Activated gamma-delta T cell treated with anti-CD3 and anti-CD28 coated beads, Interleukin-2, amount 50 U/mL, for 16 hours (primary cell): ENCODE results near the gene RAB3C.
"Not testable (repeated sequence)": the region's sequence is repeated elsewhere in the genome, so short reads cannot be mapped to it uniquely, and the experiment has no call there.

ENCODE experiments used
- DNase-seq: peaks from one replicate; pipeline ENCODE4 v3.0.0-alpha.2; 2020; ENCODE audit warnings: low read depth

Gene RAB3C

DNA sequence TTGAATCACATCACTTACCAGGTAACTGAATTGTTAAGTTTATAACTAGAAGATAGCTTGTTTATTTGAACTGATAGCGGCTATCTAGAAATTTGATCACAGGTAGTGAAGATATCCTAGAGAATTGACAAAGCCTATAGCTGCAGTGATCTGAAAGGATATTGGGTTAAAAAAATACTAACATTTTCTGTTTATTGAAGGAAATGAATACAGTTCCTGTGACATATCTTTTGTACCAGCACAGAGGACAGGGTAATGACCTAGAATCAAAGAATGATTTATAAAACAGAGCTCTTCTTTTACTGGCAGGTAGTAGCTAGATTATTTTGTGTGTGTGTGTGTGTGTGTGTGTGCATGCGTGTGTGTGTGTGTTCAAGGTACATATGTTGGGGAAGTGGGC lies 94.8 kb downstream of the RAB3C start:
- no peak for DNase-seq

DNA sequence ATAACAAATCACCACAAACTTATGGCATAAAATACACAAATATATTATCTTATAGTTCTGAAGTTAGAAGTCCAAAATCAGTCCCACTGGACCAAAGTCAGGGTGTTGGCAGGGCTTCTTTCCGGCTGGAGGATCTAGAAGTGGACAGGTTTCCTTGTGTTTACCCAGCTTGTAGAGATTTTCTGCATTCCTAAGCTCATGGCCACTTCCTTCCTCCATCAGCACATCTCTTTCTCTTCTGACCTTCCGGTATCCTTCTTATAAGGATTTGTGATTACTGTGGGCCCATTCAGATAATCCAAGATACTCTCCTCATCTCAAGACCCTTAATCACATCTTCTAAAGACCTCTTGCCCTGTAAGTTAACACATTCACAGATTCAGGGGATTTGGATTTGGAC lies 97.6 kb downstream of the RAB3C start:
- DNase-seq, result no peak

DNA sequence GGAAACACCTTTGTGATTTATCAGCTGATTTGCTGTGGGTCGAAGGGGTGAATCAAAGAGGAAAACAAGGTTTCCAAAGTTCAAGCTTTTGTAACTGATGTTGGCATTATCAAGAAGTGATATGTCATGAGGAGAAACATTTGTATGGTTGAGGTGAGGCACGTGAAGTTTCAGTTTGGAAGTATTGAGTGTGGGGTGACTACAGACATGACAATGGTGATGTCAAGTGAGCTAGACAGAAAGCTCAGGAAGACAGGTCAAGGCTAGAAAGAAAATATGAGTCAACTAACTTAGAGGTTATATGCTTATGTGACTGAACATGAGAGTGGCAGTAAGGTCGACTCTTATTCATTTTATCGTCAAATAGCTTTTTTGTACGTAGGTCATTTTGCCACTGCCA lies 99.1 kb downstream of the RAB3C start:
- no peak for DNase-seq

DNA sequence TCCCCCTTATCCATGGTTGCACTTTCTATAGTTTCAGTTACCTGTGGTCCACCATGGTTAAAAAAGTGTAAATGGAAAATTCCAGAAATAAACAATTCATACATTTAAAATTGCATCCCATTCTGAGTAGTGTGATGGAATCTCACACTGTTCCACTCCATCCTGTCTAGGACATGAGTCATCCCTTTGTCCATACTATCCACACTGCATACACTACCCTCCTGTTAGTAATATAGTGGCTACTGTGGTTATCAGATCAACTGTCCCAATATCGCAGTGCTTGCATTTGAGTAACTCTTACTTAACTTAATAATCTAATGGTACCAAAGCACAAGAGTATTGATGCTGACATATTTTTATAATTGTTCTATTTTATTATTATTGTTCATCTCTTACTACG lies 100.7 kb downstream of the RAB3C start:
- DNase-seq, result no peak

DNA sequence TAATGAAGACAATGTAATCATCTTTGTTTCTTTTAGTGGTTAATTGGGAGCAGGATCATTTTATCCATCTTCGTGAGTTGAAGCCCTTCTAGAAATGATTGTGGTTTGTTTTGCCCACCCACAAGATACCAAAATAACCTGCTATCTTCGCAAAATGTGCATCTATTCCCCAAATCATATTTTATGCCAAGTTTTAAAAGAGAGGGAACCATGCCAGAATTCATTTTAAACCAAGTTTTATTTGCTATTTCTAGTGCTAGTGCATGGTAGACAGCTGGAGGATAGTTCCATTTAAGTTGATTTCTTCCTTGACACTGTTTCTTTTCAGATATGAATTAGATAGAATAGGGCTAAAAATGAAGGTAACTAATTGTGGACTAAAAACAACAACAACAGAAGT lies 104.2 kb downstream of the RAB3C start:
- DNase-seq, result no peak

DNA sequence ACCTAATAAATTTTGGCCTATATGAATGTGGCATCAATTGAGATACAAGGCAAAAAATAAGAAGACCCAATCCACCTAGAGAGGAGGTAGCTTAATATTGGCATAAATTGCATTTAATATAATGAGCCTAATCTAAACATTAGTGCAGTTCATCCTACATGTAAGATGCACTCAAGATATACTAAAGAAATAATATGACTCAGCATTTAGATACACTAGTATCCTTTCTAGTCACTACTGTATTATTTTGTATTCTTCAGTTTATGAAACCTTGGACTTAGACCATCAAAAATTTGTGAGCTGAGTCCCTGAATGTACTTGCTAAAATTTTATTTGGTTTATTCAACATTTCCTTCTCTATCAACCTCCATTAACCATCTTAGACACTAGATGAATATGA lies 104.7 kb downstream of the RAB3C start:
- DNase-seq, result no peak

DNA sequence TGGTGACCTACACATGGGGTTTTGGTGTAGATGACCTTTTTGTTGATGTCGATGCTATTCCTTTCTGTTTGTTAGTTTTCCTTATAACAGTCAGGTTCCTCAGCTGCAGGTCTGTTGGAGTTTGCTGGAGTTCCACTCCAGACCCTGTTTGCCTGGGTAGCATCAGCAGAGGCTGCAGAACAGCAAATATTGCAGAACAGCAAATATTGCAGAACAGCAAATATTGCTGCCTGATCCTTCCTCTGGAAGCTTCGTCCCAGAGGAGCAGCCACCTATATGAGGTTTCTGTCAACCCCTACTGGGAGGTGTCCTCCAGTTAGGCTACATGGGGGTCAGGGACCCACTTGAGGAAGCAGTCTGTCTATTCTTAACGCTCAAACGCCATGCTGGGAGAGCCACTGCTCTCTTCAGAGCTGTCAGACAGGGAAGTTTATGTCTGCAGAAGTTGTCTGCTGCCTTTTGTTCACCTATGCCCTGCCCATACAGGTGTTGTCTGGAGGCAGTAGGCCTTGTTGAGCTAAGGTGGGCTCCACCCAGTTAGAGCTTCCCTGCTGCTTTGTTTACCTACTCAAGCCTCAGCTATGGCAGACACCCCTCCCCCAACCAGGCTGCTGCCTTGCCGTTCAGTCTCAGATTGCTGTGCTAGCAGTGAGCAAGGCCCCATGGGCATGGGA lies 116.3 kb downstream of the RAB3C start:
- DNase-seq, result not testable (repeated sequence)

DNA sequence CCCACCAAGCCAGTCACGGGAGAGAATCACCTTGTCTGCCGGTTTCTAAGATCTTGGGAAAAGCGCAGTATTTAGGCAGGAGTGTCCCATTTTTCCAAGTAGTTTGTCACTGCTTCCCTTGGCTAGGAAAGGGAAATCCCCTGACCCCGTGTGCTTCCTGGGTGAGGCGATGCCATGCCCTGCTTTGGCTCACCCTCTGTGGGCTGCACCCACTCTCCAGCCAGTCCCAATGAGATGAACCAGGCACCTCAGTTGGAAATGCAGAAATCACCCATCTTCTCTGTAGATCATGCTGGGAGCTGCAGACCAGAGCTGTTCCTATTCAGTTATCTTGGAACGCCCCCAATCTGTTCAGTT lies 116.9 kb downstream of the RAB3C start:
- no peak for DNase-seq

DNA sequence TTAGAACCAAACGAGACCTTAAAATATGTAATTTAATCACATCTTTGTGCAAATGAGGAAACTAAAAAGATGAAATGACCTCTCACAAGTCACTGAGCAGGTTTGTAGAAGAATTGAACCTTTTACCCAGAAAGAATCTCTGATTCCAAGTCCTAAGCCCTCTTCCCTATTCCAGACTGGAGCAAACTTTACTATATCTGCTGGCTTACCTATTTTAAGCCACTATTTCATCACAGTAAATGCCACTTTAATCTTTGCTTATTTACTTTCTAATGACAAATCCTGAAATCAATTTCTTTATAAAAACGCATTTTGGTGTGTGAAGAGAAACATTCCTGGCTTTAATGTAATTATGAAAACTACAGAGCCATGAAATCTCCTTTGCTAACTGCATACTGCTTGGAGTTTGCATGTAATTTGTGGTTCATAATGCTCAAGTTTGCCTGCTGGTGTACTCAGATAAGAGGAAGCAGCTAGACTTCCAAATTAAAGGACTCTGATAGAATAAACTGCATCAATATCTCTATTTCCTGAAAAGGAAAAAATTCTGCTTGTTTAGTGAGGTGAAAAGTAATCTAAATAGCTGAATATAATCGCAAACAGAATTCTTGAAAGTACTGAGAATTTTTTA lies 121.2 kb downstream of the RAB3C start:
- DNase-seq, result no peak

DNA sequence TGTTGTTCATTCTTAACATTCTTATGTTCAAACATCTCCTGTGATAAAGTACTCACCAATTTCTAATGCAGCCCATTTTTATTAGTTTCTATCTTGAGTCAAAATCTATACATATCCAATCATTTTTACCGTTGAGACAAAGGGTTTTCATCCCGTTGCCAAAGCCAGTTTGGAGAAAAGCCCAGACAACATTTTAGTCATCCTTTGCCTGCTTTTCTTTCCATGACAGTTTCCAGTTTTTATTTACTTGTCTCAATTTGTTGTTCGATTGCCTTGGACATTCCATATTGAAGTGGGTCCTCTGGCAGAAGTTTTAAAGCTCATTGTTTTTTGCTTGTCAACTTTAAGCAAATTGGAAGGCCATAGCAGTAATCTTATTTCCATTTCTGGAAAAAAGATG lies 123.9 kb downstream of the RAB3C start:
- no peak for DNase-seq

DNA sequence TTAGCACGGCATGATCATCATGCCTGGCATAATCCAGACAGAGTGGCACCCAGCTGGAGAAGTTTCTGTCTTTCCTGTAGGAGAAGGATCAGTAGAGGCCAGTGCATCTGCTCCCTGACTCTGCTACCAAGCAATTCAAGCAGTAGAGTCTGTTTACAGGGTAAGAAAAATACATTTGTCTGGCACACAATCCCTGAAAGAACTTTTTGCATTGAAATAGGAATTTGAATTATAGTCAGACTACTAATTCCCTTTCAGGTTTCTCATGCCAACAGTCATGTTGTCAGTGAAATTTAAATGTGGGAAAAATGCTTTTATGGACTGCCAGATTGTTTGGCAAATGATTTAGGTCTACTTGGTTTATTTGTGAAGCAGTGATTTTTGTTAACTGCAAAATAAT lies 125.6 kb downstream of the RAB3C start:
- no peak for DNase-seq

DNA sequence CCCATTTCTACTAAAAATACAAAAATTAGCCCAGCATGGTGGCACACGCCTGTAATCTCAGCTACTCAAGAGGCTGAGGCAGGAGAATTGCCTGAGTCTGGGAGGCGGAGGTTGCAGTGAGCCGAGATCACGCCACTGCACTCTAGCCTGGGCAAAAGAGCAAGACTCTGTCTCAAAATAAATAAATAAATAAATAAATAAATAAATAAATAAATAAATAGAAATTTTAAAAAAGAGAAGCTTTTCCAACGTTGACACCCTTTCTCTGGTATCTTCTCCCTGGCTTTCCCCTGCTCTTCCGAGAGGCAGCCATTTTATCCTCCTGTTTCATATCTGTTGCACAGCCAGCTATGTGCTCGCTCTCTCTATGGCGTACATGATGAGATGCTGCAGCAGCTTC lies 127.5 kb downstream of the RAB3C start:
- not testable (repeated sequence) for DNase-seq

DNA sequence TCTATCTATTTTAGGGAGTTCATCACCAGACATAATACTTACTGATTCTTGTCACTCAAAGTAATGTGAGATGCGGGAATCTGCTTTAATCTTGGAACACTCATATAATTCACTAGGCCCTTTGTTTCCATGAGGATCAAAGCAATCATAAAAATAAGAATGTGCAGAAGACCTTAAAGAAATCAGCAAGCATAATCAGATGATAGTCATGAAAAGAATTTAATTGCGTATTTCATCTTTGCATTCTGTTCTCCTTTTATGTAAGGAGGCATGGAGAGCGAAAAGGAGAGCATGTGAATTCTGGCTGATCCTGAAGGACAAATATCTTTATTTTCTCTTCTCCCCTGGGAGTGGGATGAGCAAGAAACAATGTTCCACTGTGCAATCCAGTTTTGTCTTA lies 128.0 kb downstream of the RAB3C start:
- no peak for DNase-seq

DNA sequence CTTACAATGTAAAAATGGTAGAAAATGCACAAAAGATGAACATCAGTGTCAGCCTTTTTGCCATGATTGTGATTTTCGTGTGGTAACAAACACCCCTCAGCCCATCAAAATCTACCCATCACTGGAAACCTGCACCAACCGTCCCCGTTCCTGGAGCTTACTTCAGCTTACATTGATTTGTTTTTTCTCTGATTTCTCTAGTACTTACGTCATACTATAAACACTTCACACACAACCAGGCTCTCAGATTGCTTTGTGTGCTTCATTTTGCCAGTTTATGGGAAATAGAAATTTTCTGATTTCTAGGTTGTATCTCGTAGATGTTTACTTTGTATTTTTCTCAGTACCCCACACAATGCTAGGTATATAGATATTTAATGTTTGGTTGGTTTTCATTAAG lies 129.1 kb downstream of the RAB3C start:
- no peak for DNase-seq

DNA sequence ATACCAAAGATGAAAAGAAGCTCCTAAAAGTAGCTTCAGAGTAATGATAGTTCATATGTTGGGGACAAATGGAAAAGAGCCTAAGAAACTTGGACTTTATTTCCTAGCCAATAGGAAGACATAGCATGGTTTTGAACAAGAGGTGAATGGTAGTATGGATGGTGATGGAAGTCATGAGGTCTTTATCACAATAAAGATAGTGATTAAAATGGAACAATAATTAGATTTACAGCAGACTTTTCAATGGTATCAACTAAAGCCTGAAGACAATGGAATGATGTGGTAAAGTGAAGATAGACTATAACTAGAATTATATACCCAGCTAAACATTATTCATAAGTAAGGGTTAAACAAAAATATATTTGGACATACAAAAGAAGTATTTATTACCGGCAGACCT lies 131.2 kb downstream of the RAB3C start:
- no peak for DNase-seq

DNA sequence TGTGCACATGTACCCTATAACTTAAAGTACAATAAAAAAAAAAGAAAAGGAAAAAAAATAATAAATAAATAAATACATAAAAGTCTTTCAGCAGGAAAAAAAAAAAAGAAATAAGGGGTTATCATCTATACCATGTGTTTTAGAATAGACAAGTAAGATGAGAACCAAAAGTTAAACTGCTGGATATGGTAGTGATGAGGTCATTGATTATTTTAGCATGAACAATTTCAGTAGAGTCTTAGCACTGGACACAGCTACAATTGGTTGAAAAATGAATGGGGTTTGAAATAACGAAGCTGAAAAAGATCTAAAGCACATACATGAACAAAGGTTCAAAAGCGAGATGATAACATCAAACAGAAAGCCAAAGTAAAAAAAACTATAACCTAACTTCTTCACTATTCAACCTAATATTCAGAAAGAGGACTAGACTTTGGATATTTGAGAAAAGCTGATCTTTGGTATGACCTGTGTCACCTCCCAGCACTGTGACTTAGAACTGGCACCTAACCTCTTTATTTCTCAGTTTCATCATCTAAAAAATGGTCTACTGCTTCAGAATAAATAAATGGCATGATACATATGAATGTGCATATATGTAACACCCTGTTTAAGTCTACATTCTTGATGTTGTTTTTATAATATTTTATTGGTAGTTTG lies 133.3 kb downstream of the RAB3C start:
- DNase-seq, result no peak

DNA sequence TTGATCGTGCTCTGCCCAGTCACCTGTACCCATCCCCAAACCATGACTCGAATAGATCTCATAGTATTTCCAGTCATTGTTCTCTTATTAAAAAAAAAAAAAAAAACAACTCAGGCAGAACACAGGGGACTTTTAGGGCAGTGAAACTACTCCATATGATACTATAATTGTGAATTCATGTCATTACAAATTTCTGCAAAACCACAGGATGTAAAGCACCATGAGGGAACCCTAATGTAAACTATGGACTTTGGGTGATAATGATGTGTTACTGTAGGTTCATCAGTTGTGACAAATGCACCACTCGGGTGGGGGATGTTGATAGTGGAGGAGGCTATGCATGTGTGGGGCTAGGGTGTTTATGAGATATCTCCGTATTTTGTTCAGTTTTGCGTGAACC lies 133.8 kb downstream of the RAB3C start:
- no peak for DNase-seq

DNA sequence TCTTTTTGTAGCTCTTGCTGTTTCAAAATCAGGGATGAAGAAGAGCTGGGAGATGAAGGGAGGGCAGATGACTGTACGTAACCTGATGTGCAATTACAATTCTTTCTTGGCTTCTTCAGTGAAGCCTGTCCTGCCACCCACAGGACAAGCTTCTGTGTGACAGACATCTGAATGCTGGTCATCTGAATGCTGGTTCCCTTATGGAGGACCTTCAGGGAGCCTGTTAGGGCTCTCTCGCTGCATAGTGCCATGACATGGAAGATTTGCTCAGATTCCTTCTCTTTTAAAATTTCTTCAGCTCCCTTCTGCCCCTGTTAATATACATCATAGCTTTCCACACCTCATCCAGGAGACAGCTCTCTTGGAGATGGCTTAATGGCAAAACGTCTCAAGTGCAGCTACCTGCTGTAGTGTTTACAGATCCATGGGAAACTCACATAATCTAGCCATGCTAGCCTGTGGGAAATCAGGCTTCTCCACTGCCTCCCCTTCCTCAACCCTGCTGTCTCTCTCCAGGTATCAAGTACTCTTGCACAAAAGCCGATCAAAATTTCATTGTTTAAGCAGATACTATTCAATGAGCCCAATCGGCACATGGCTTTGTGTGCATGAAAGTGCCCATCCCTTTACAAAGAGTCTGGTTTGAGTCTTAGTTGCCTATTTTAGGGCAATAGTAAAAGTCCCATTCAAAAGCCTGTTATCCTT lies 134.6 kb downstream of the RAB3C start:
- no peak for DNase-seq

DNA sequence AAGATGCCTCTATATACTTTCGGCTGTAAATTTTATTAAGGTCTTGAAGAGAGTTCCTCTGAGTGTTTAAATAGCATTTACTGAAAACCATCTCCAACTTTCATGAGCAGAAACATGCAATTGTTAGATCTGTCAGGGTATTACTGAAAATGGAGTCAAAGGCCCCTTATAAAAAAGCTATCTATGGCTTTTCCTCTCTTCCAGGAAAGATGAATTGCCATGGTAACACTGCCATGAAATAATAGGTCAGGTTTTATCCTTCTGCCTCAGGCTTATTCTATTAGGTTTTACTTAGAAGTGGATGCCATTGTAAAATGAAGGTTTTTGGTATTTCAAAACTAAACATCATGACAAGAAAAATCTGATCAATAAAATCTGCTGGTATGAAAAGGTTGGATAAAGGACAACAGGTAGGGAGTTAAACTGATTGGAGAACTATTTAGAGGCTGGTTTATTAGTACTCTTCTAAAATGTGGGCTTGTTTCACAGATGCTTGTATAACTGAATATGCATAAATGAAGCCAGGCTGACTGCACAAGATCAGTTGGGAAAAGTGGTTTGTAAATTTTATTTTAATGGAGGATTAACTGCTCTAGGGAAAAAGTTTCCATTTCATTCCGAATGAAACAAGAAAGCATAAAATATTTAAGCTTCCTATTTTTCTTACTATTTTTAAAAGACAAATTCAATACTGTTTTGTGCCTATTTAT lies 135.5 kb downstream of the RAB3C start:
- no peak for DNase-seq

DNA sequence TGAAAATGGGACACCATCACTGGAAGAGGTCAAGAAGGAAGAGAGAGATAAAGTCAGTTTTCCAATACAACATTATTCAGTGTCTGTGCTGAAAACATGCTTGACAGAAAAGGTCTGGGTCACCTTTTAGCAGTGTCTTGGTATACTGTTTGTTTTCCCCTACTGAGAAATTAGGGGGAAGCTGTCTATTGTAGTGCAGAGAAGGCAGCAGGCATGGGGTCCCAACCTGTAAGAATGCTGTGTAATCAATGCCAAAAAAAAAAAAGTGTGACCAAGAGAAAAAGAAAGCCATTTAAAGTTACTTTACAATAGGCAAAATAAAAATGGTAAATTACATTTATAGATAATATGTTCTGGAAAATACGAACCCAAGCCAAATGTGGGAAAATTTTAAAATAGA lies 139.3 kb downstream of the RAB3C start:
- DNase-seq, result no peak

DNA sequence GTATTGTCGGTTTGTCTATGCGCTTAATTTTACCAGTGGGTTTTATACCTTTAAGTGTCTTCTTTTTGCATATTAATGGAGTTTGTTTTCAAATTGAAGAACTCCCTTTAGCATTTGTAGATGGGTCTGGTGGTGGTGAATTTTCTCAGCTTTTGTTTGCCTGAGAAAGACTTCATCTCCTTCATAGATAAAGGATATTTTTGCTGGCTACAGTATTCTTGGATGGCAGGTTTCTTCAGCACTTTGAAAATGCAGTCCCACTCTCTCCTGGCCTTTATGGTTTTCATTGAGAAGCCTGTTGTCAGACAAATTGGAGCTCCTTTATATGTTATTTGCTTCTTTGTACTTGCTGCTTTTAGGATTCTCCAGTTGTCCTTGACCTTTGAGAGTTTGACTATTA lies 142.1 kb downstream of the RAB3C start:
- no peak for DNase-seq

DNA sequence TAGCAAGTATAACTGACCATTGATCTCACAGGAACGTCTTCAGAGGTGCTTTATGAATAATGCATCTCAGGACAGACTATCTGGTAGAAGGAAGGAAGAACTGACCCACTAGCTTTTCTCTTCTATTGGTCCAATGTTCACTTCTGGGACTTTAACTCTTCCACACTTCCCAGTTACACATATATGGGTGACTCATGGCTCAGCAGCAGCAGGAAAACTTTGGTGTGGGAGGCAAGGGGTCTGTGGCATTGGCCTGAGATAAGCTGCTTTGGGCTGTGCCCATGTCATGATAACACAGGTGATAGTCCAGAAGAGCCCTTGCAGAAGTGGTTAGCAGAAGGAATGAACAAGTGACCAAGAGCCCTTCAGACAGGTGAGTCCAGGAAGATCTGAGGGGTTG lies 148.8 kb downstream of the RAB3C start:
- no peak for DNase-seq

DNA sequence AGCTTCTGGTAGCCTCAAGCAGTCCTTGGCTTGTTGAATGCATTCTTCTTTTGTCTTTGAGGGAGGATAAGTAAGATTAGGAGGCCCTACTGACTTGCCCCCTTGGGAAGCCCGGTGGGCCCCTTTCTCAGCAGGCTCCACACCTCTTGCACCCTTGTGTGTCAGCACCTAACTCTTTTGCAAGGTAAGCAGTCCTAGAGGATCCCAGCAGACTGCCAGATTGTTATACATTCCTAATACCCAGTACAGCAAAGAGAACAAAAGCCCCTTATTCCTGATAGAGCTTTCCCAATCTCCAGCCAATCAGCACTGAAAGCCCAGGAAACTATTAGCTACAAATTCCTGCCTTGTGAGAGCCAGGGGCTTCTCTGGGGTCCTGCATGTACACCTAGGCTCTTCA lies 152.8 kb downstream of the RAB3C start:
- no peak for DNase-seq
